Measurements from ENCODE around the gene ARHGEF1. TPM values are rescaled to one million over a fixed set of nuclear protein-coding genes. Genes with fewer than 3 reads are reported as not detected.

ARHGEF1 gene
- total and polyA plus RNA-seq, 11 donors = 22.8 to 89.2 (median 28.0) TPM

DNA sequence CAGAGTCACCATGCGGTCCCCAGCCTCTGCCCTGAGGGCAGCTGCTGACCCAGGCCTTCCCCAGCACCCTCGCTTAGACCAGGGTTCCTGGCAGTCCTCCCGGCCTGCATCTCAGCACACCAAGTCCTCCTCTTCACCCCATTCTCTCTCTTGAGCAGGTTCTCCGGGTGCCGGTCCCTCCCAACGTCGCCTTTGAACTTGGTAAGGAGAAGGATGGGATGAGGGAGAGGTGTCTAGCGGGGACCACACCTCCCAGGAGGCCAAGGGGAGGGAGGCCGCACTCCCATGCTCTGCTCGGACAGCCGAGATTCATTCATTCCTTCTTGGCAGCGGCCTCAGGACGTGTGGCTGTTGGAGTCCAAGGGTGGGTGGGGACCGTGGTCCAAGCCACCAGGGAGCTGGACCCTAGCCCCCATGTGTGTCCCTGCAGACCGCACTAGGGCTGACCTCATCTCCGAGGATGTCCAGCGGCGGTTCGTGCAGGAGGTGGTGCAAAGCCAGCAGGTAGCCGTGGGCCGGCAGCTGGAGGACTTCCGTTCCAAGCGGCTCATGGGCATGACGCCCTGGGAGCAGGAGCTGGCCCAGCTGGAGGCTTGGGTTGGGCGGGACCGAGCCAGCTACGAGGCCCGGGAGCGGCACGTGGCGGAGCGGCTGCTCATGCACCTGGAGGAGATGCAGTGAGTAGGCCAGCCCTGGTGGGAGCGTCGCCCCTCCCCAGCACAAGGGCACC lies 9.4 kb downstream of the ARHGEF1 start:
- Histone ChIP-seq H3K9me3 (no peaks in the 10 kb centered on the region), H3K4me1 (peaks cover 0 to 12% (median 3%) of the 10 kb centered on the region in 12 donors), H3K36me3 (peaks cover 0 to 79% (median 53%) of the 10 kb centered on the region in 9 donors), H3K4me3 (no peak overlapping the region), H3K27ac (no peak overlapping the region), H3K27me3 (no peaks in the 10 kb centered on the region)
- no peak for ATAC-seq
- no peak for DNase-seq
- intact Hi-C loops (cut with DNase I) = loop anchor here in 1 of 10 donors (5.0 kb wide), 1 partner anchor 50 kb away; no protein-coding TSS in a partner anchor
- 85 to 93% (median 90%) methylated on average over 33 to 34 of the region's 34 CpGs for WGBS, 4 donors
- TF ChIP-seq, protein P1, sequence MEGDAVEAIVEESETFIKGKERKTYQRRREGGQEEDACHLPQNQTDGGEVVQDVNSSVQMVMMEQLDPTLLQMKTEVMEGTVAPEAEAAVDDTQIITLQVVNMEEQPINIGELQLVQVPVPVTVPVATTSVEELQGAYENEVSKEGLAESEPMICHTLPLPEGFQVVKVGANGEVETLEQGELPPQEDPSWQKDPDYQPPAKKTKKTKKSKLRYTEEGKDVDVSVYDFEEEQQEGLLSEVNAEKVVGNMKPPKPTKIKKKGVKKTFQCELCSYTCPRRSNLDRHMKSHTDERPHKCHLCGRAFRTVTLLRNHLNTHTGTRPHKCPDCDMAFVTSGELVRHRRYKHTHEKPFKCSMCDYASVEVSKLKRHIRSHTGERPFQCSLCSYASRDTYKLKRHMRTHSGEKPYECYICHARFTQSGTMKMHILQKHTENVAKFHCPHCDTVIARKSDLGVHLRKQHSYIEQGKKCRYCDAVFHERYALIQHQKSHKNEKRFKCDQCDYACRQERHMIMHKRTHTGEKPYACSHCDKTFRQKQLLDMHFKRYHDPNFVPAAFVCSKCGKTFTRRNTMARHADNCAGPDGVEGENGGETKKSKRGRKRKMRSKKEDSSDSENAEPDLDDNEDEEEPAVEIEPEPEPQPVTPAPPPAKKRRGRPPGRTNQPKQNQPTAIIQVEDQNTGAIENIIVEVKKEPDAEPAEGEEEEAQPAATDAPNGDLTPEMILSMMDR (IDR thresholded peaks at IDR 0.05) = no peak
- no peak for TF ChIP-seq POLR2A (IDR thresholded peaks at IDR 0.05)

DNA sequence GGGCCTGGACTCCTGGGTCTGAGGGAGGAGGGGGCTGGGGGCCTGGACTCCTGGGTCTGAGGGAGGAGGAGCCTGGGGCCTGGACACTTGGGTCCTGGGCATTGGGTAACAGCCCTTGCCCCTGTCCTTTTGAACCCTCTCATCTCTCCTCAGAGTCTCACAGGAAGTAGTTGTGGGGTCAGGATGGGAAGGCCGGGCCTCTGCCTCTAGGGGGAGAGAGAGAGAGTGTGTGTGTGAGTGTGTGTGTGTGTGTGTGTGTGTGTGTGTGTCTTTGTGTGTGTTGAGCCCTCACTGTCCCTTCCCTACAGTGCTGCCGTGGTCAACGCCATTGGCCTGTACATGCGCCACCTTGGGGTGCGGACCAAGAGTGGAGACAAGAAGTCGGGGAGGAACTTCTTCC lies 10.9 kb downstream of the ARHGEF1 start:
- peaks cover 0 to 79% (median 63%) of the 10 kb centered on the region in 9 donors for H3K36me3 ChIP-seq
- H3K9me3 ChIP-seq = no peaks in the 10 kb centered on the region
- H3K4me1 ChIP-seq = peaks cover 0 to 5% (median 0%) of the 10 kb centered on the region in 12 donors
- no peak for TF ChIP-seq POLR2A (IDR thresholded peaks at IDR 0.05)
- TF ChIP-seq, protein P1 (IDR thresholded peaks at IDR 0.05) = no peak
- H3K27me3 ChIP-seq = no peaks in the 10 kb centered on the region
- no peak overlapping the region for H3K4me3 ChIP-seq
- H3K27ac ChIP-seq = no peak overlapping the region
- 73 to 91% (median 80%) methylated on average over 6 of the region's 6 CpGs for WGBS, 4 donors
- ATAC-seq (no peak), DNase-seq (no peak)
- intact Hi-C loops (cut with DNase I) = loop anchor here in 1 of 10 donors (5.0 kb wide), 1 partner anchor 48 kb away; no protein-coding TSS in a partner anchor

DNA sequence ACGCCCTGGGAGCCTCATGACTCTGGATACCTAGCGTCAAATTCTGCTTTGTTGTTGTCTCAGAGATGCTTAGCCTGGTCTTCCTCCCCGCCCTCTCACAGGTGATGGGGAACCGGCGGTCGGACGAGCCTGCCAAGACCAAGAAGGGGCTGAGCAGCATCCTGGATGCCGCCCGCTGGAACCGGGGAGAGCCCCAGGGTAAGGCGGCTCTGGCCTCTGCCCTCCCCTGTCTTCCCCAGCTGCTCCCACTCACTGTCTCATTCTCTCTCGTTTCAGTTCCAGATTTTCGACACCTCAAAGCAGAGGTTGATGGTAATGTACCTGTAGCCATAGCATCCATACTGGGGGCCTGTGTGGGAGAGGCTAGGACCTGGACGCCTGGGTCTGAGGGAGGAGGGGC lies 11.4 kb downstream of the ARHGEF1 start:
- H3K36me3 ChIP-seq = peaks cover 0 to 79% (median 61%) of the 10 kb centered on the region in 9 donors

More for the DNA sequence above, 11.4 kb downstream of the ARHGEF1 start:
- Histone ChIP-seq H3K9me3 (no peaks in the 10 kb centered on the region), H3K4me3 (no peak overlapping the region), H3K4me1 (peaks cover 0 to 5% (median 0%) of the 10 kb centered on the region in 12 donors), H3K27ac (no peak overlapping the region), H3K27me3 (no peaks in the 10 kb centered on the region)
- no peak for ATAC-seq
- intact Hi-C loops (cut with DNase I) = loop anchor here in 1 of 10 donors (5.0 kb wide), 1 partner anchor 48 kb away; no protein-coding TSS in a partner anchor
- no peak for DNase-seq
- WGBS, 4 donors = 78 to 86% (median 81%) methylated on average over 13 to 14 of the region's 14 CpGs
- no peak for TF ChIP-seq POLR2A (IDR thresholded peaks at IDR 0.05)
- TF ChIP-seq, protein P1 (IDR thresholded peaks at IDR 0.05) = no peak

Measured in heart left ventricle (tissue), 16 donors.